Endothelial cell of umbilical vein (primary cell): ENCODE measurements around the gene SUSD2. TPM values are rescaled to one million over a fixed set of nuclear protein-coding genes. Genes with fewer than 3 reads are reported as not detected.

Experiments used
- BruUV-seq: library from RNA; stranded (reverse); fragments of 400-500 nt; replicated peaks from 2 replicates; lab custom pipeline; 2021; lab: Mats Ljungman, UMichigan
- CTCF ChIA-PET: fragments of 300-600, 350-600 bp; sonication (Branson Sonifier 250); formaldehyde crosslinking; loops from one replicate; lab custom pipeline; 2021; ENCODE audit warnings: antibody characterized with exemption, inconsistent platforms; lab: Charles Lee
- POLR2A ChIA-PET: fragments of 300-600, 350-600 bp; sonication (Branson Sonifier 250); formaldehyde crosslinking; loops from one replicate; lab custom pipeline; 2021; ENCODE audit warnings: antibody characterized with exemption, inconsistent platforms; lab: Charles Lee
- DNase-seq: peaks from one replicate; pipeline ENCODE4 v3.0.0-alpha.2; 2011; ENCODE audit warnings: low read depth, low spot score
- FAIRE-seq: peaks from 2 replicates; lab custom pipeline; 2011; peaks lifted over from hg19 to GRCh38; lab: Jason Lieb, UNC
- H2AFZ ChIP-seq: 2 replicates; pipeline ENCODE4 v1.6.0; 2012; ENCODE audit warnings: low read depth, low read length, control low read depth, inconsistent platforms
- H3K27ac ChIP-seq: 2 replicates; pipeline ENCODE4 v1.5.1; 2011; ENCODE audit warnings: low read depth, mild to moderate bottlenecking, control low read depth, low read length, moderate library complexity; ENCODE audit not compliant: insufficient read depth
- H3K27me3 ChIP-seq, 2 experiments: 2 replicates each; pipeline versions ENCODE4 v1.6.0 to v1.6.1; 2011; ENCODE audit warnings: low read length in 2 of 2, mixed read lengths in 1 of 2; ENCODE audit not compliant: control insufficient read depth in 2 of 2, insufficient read depth in 2 of 2
- H3K36me3 ChIP-seq, 2 experiments: 2 replicates in 1 of 2; 3 replicates in 1 of 2; pipeline ENCODE4 v1.5.1; 2011; ENCODE audit warnings: low read length in 2 of 2, mild to moderate bottlenecking in 1 of 2, moderate library complexity in 1 of 2; ENCODE audit not compliant: control insufficient read depth in 2 of 2, insufficient read depth in 2 of 2; ENCODE audit errors: extremely low read depth in 1 of 2
- H3K4me1 ChIP-seq: 3 replicates; pipeline ENCODE4 v1.5.1; 2011; ENCODE audit warnings: mild to moderate bottlenecking, low read length; ENCODE audit not compliant: control insufficient read depth, insufficient read depth; ENCODE audit errors: extremely low read depth
- H3K4me2 ChIP-seq: 2 replicates; pipeline ENCODE4 v1.6.1; 2011; ENCODE audit warnings: low read length, control low read depth, mixed read lengths; ENCODE audit not compliant: insufficient read depth
- H3K4me3 ChIP-seq, 3 experiments: fragments of 200-600 bp in 1 of 3; sonication (generic), shearing (Covaris generic) in 1 of 3; replicated peaks in 1 of 3; 2 replicates each; pipeline ENCODE4 v1.5.1; 2011 to 2016; ENCODE audit warnings: control low read depth in 3 of 3, low read length in 3 of 3, mild to moderate bottlenecking in 2 of 3, inconsistent platforms in 1 of 3, low read depth in 1 of 3, moderate library complexity in 1 of 3; ENCODE audit not compliant: insufficient read depth in 1 of 3
- H3K79me2 ChIP-seq: 2 replicates; pipeline ENCODE4 v1.6.0; 2012; ENCODE audit warnings: low read length, inconsistent platforms; ENCODE audit not compliant: control insufficient read depth, insufficient read depth
- H3K9ac ChIP-seq: replicated peaks from 2 replicates; pipeline ENCODE3; 2011; ENCODE audit warnings: low read length, control low read depth; ENCODE audit not compliant: insufficient read depth; ENCODE audit errors: extremely low read depth
- H3K9me1 ChIP-seq: replicated peaks from 3 replicates; pipeline ENCODE4 v1.6.0; 2011; ENCODE audit warnings: mild to moderate bottlenecking, low read length; ENCODE audit not compliant: control insufficient read depth, insufficient read depth; ENCODE audit errors: extremely low read depth
- H3K9me3 ChIP-seq: replicated peaks from 2 replicates; pipeline ENCODE4 v1.5.1; 2012; ENCODE audit warnings: low read length, inconsistent platforms; ENCODE audit not compliant: control insufficient read depth, insufficient read depth
- H4K20me1 ChIP-seq: replicated peaks from 2 replicates; pipeline ENCODE3; 2011; ENCODE audit warnings: mild to moderate bottlenecking, low read length; ENCODE audit not compliant: control insufficient read depth, insufficient read depth; ENCODE audit errors: extremely low read depth
- CTCF ChIP-seq, 2 donors: IDR thresholded peaks; 1 replicate in 1 of 2; 2 replicates in 1 of 2; pipeline ENCODE4 v1.5.1; 2011; ENCODE audit warnings: low read length in 2 of 2, mild to moderate bottlenecking in 2 of 2, moderate library complexity in 2 of 2, control low read depth in 1 of 2, inconsistent platforms in 1 of 2, low read depth in 1 of 2; ENCODE audit not compliant: insufficient read depth in 1 of 2; ENCODE audit errors: extremely low read depth in 1 of 2
- EZH2 ChIP-seq: IDR thresholded peaks from 2 replicates; pipeline ENCODE4 v1.6.1; 2012; ENCODE audit warnings: borderline replicate concordance, low read depth, mild to moderate bottlenecking, moderate library complexity, low read length, inconsistent platforms; ENCODE audit not compliant: severe bottlenecking
- FOS ChIP-seq: IDR thresholded peaks from 2 replicates; pipeline ENCODE4 v1.6.1; 2011; ENCODE audit warnings: mild to moderate bottlenecking, low read length, moderate library complexity, borderline replicate concordance; ENCODE audit not compliant: insufficient read depth
- JUN ChIP-seq: IDR thresholded peaks from 2 replicates; pipeline ENCODE4 v1.6.1; 2011; ENCODE audit warnings: borderline replicate concordance, low read depth; ENCODE audit not compliant: insufficient read length, insufficient read depth
- MAX ChIP-seq: IDR thresholded peaks from 2 replicates; pipeline ENCODE4 v1.6.1; 2011; ENCODE audit not compliant: insufficient read depth, insufficient read length
- MYC ChIP-seq: IDR thresholded peaks from one replicate; pipeline ENCODE4 v1.6.1; 2011; ENCODE audit warnings: mild to moderate bottlenecking, low read depth, low read length
- POLR2AphosphoS5 ChIP-seq: IDR thresholded peaks from 2 replicates; pipeline ENCODE4 v1.6.1; 2012; ENCODE audit warnings: low read depth, mild to moderate bottlenecking, control low read depth, low read length, moderate library complexity; ENCODE audit not compliant: insufficient read depth
- dilution Hi-C: fragments of 300-500 bp; cut with MboI; formaldehyde crosslinking; loops from one replicate; pipeline ENCODE4 v1.15.0; 2019; ENCODE audit warnings: low sequenced_read_pairs; ENCODE audit not compliant: extremely low pct_ligation_motif_present
- intact Hi-C: fragments of 100-400 bp; cut with micrococcal nuclease; formaldehyde crosslinking; loops from one replicate; pipeline ENCODE4 v1.10.0; 2022
- polyA plus RNA-seq, 4 experiments: library from polyadenylated mRNA; depleted of rRNA in 3 of 4; stranded (reverse) in 3 of 4; unstranded in 1 of 4; fragments of >200 nt; gene quantifications; 2 replicates each; pipeline versions ENCODE4 v1.2.1 to v1.2.3, GENCODE V29; 2011 to 2012; ENCODE audit warnings: missing spikeins in 1 of 4
- total RNA-seq: library from RNA; stranded (reverse); gene quantifications from 2 replicates; pipeline ENCODE4 v1.2.3, GENCODE V29; 2021

Gene SUSD2
- total and polyA plus RNA-seq, 2 donors (not counting 3 experiments of a cell fraction or from before 2014, with no cell fraction given): 0.26 to 0.27 TPM

- Histone ChIP-seq H3K4me1 (no peaks in the 10 kb centered on the region), H2AFZ (no peak overlapping the region), H3K9me3 (no peaks in the 10 kb centered on the region), H3K9ac (no peak overlapping the region), H3K36me3 (peaks cover 11 to 44% of the 10 kb centered on the region in 2 experiments), H3K27ac (no peak overlapping the region), H4K20me1 (no peaks in the 10 kb centered on the region), H3K9me1 (no peaks in the 10 kb centered on the region), H3K79me2 (no peaks in the 10 kb centered on the region), H3K27me3 (no peaks in the 10 kb centered on the region), H3K4me2 (no peak overlapping the region), H3K4me3 (no peak overlapping the region)
- DNase-seq: no peak
- ChIA-PET POLR2A (no interaction called here), CTCF (interaction anchor here (0.6 to 2.3 kb wide), 2 partner anchors 12 to 15 kb away, joined by 3 to 10 read pairs; no protein-coding TSS in a partner anchor)
- dilution Hi-C loops: no loop called here
- BruUV-seq: no TSS peak
- no peak for FAIRE-seq
- intact Hi-C loops: loop anchor here (10.0 kb wide), 1 partner anchor 305 kb away; no protein-coding TSS in a partner anchor
- TF ChIP-seq CTCF (IDR thresholded peaks at IDR 0.05; ENCODE audit: extremely low read depth in 1 of 2, insufficient read depth in 1 of 2, low read depth in 1 of 2, low read length in 2 of 2) (no peak), MAX (no peak), MYC (no peak), EZH2 (no peak), FOS (no peak), POLR2AphosphoS5 (no peak), JUN (no peak)
These were observed 11.7 kb upstream of the SUSD2 start for GRCh38 chr22:24169439-24170058.
